HepG2 (cell line): ENCODE results near the gene PKDREJ. TPM values are rescaled to one million over a fixed set of nuclear protein-coding genes. Genes with fewer than 3 reads are reported as not detected.

ENCODE experiments used
- BORCS8-MEF2B ChIP-seq: sonication (generic); formaldehyde crosslinking; IDR thresholded peaks from 2 replicates; pipeline ENCODE4 v1.8.0; 2022; ENCODE audit warnings: mild to moderate bottlenecking, missing genetic modification reagents
- GFI1 ChIP-seq: sonication (generic); formaldehyde crosslinking; IDR thresholded peaks from 2 replicates; pipeline ENCODE4 v1.5.0; 2020; ENCODE audit warnings: missing genetic modification reagents, mild to moderate bottlenecking, borderline replicate concordance
- MAF1 ChIP-seq: sonication (generic); formaldehyde crosslinking; IDR thresholded peaks from 2 replicates; pipeline ENCODE4 v1.5.0; 2020; ENCODE audit warnings: missing genetic modification reagents, borderline replicate concordance
- NR2F6 ChIP-seq, 2 experiments: IDR thresholded peaks; 2 replicates each; pipeline ENCODE4 v1.6.1; 2016; ENCODE audit warnings: antibody characterized with exemption in 1 of 2, mild to moderate bottlenecking in 1 of 2
- PAX8 ChIP-seq: sonication (generic); formaldehyde crosslinking; IDR thresholded peaks from 2 replicates; pipeline ENCODE4 v1.8.0; 2022; ENCODE audit warnings: mild to moderate bottlenecking, missing genetic modification reagents, borderline replicate concordance
- REPIN1 ChIP-seq: sonication (generic); formaldehyde crosslinking; IDR thresholded peaks from 2 replicates; pipeline ENCODE4 v1.8.0; 2022; ENCODE audit warnings: missing genetic modification reagents, low read depth, mild to moderate bottlenecking, borderline replicate concordance
- SUZ12 ChIP-seq: fragments of 150-350 bp; IDR thresholded peaks from 2 replicates; pipeline ENCODE4 v1.6.1; 2014; ENCODE audit warnings: low read depth, low read length
- ZFY ChIP-seq: sonication (generic); formaldehyde crosslinking; IDR thresholded peaks from 2 replicates; pipeline ENCODE4 v1.4.0; 2020; ENCODE audit warnings: missing genetic modification reagents
- ZNF317 ChIP-seq: sonication (generic); formaldehyde crosslinking; IDR thresholded peaks from 2 replicates; pipeline ENCODE4 v1.5.0; 2020; ENCODE audit warnings: mild to moderate bottlenecking, missing genetic modification reagents
- ZNF607 ChIP-seq: sonication (generic); formaldehyde crosslinking; IDR thresholded peaks from 2 replicates; pipeline ENCODE4 v1.5.1; 2020; ENCODE audit warnings: missing genetic modification reagents, mild to moderate bottlenecking, borderline replicate concordance
- ZNF674 ChIP-seq: sonication (generic); formaldehyde crosslinking; IDR thresholded peaks from 2 replicates; pipeline ENCODE4 v1.5.0; 2020; ENCODE audit warnings: low read depth, mild to moderate bottlenecking, missing genetic modification reagents
- ZSCAN30 ChIP-seq: sonication (generic); formaldehyde crosslinking; IDR thresholded peaks from 2 replicates; pipeline ENCODE4 v1.5.0; 2020; ENCODE audit warnings: mild to moderate bottlenecking, missing genetic modification reagents
- polyA plus RNA-seq, 8 experiments: library from polyadenylated mRNA; depleted of rRNA in 3 of 8; stranded (reverse) in 7 of 8; unstranded in 1 of 8; fragments of >200 nt; fragmentation: Illumina TruSeq in 4 of 8; extraction: Trizol in 4 of 8; gene quantifications; 2 replicates each; pipeline versions ENCODE4 v1.2.1 to v1.2.3, GENCODE V29; 2011 to 2016; ENCODE audit warnings: low read depth in 4 of 8, missing spikeins in 1 of 8, mixed read lengths in 1 of 8; ENCODE audit not compliant: insufficient read depth in 1 of 8
- total RNA-seq, 5 experiments: library from RNA; depleted of rRNA; stranded (reverse); fragments of >200 nt; fragmentation: Illumina TruSeq; extraction: Trizol; gene quantifications; 2 replicates each; pipeline ENCODE4 v1.2.3, GENCODE V29; 2016; ENCODE audit warnings: low read depth in 1 of 5
- TF ChIP-seq, protein P1 (sequence below): sonication (generic); formaldehyde crosslinking; IDR thresholded peaks from 2 replicates; pipeline ENCODE4 v1.8.0; 2023; ENCODE audit warnings: mild to moderate bottlenecking, missing genetic modification reagents
- TF ChIP-seq, protein P2 (sequence below): sonication (generic); formaldehyde crosslinking; IDR thresholded peaks from 2 replicates; pipeline ENCODE4 v1.4.0; 2020; ENCODE audit warnings: missing genetic modification reagents
- TF ChIP-seq, protein P3 (sequence below): sonication (generic); formaldehyde crosslinking; IDR thresholded peaks from 2 replicates; pipeline ENCODE4 v1.9.0; 2022; ENCODE audit warnings: low read depth, missing genetic modification reagents
- TF ChIP-seq, protein P4 (sequence below): sonication (generic); formaldehyde crosslinking; IDR thresholded peaks from 2 replicates; pipeline ENCODE4 v1.5.1; 2020; ENCODE audit warnings: mild to moderate bottlenecking, missing genetic modification reagents, moderate library complexity

Gene PKDREJ
- total and polyA plus RNA-seq, 2 of the 13 experiments (the other 11 are each of a cell fraction or from before 2014, with no cell fraction given), result not detected

DNA sequence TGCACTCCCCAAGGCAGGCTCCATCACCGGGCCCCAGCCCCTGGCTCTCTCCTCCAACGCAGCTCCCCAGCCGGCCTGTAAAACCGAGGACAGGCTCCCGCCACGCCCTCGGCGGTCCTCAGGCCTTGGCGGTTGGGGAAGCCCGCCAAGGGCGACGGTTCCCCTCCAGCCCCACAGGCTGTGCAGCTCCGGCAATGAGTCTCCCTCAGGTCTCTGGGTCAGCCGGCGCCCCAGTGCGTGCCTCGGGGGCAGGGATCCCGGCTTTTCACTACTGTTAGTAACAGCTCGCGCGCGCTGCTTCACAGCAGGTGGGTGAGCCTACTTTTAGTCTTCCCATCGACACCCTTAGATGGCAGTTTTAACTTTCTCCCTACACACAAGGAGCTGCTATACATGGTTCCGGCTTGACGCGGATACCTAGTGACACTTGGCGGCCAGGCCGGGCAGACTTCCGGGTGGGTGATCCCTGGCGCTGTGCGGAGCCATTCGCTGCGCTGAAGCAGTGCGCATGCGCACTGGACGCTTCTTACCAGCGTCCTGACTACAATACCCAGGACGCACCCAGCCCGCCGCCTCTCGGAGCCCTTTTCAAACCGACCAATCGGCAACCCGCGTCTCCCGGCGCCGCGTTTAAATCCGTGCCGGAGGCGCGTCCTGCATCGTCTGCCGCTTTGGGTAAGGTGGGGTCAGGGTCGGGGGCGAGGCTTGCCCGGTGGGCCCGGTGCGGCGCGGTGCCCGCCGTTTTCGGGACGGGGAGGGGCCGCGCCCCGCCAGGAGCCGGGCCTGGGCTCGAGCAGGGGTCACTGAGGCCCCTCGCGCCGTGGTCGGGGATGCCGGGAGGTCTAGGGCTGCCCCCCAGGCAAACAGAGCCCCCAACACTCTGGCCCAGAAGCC, 33.4 kb upstream of the PKDREJ start, which contains the start of gene GTSE1 (continued):
- TF ChIP-seq ZNF317, result peak; percentile 52; the same call in 1 of the 2 replicates
- no peak for TF ChIP-seq ZNF674
- TF ChIP-seq, protein P1, sequence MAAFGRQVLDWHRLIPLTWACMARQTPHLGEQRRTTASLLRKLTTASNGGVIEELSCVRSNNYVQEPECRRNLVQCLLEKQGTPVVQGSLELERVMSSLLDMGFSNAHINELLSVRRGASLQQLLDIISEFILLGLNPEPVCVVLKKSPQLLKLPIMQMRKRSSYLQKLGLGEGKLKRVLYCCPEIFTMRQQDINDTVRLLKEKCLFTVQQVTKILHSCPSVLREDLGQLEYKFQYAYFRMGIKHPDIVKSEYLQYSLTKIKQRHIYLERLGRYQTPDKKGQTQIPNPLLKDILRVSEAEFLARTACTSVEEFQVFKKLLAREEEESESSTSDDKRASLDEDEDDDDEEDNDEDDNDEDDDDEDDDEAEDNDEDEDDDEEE (CRISPR knock-in tag), result peak; percentile 65; the same call in 1 of the 2 replicates
- TF ChIP-seq ZFY (CRISPR knock-in tag), result no peak; the same call in 1 of the 2 replicates
- TF ChIP-seq NR2F6 (IDR thresholded peaks at IDR 0.05), result no peak
- TF ChIP-seq NR2F6 (CRISPR knock-in tag; IDR thresholded peaks at IDR 0.05), result no peak
- TF ChIP-seq, protein P2, sequence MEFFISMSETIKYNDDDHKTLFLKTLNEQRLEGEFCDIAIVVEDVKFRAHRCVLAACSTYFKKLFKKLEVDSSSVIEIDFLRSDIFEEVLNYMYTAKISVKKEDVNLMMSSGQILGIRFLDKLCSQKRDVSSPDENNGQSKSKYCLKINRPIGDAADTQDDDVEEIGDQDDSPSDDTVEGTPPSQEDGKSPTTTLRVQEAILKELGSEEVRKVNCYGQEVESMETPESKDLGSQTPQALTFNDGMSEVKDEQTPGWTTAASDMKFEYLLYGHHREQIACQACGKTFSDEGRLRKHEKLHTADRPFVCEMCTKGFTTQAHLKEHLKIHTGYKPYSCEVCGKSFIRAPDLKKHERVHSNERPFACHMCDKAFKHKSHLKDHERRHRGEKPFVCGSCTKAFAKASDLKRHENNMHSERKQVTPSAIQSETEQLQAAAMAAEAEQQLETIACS (CRISPR knock-in tag), result no peak
- TF ChIP-seq PAX8 (CRISPR knock-in tag), result no peak
- TF ChIP-seq, protein P3, sequence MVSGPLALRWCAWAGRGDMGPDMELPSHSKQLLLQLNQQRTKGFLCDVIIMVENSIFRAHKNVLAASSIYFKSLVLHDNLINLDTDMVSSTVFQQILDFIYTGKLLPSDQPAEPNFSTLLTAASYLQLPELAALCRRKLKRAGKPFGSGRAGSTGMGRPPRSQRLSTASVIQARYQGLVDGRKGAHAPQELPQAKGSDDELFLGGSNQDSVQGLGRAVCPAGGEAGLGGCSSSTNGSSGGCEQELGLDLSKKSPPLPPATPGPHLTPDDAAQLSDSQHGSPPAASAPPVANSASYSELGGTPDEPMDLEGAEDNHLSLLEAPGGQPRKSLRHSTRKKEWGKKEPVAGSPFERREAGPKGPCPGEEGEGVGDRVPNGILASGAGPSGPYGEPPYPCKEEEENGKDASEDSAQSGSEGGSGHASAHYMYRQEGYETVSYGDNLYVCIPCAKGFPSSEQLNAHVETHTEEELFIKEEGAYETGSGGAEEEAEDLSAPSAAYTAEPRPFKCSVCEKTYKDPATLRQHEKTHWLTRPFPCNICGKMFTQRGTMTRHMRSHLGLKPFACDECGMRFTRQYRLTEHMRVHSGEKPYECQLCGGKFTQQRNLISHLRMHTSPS (CRISPR knock-in tag), result no peak
- no peak for TF ChIP-seq ZSCAN30 (CRISPR knock-in tag)
- TF ChIP-seq REPIN1, result peak; percentile 73; the same call in 1 of the 2 replicates
- peak; percentile 100 for TF ChIP-seq BORCS8-MEF2B (CRISPR knock-in tag)
- no peak; the same call in 1 of the 2 replicates for TF ChIP-seq ZNF607 (CRISPR knock-in tag)
- TF ChIP-seq GFI1, result no peak
- 0 out of 2 replicates have a peak, but pooled peaks have one; percentile 20 for TF ChIP-seq MAF1 (CRISPR knock-in tag)
- peak; percentile 46; the same call in 1 of the 2 replicates for TF ChIP-seq SUZ12
- TF ChIP-seq, protein P4, sequence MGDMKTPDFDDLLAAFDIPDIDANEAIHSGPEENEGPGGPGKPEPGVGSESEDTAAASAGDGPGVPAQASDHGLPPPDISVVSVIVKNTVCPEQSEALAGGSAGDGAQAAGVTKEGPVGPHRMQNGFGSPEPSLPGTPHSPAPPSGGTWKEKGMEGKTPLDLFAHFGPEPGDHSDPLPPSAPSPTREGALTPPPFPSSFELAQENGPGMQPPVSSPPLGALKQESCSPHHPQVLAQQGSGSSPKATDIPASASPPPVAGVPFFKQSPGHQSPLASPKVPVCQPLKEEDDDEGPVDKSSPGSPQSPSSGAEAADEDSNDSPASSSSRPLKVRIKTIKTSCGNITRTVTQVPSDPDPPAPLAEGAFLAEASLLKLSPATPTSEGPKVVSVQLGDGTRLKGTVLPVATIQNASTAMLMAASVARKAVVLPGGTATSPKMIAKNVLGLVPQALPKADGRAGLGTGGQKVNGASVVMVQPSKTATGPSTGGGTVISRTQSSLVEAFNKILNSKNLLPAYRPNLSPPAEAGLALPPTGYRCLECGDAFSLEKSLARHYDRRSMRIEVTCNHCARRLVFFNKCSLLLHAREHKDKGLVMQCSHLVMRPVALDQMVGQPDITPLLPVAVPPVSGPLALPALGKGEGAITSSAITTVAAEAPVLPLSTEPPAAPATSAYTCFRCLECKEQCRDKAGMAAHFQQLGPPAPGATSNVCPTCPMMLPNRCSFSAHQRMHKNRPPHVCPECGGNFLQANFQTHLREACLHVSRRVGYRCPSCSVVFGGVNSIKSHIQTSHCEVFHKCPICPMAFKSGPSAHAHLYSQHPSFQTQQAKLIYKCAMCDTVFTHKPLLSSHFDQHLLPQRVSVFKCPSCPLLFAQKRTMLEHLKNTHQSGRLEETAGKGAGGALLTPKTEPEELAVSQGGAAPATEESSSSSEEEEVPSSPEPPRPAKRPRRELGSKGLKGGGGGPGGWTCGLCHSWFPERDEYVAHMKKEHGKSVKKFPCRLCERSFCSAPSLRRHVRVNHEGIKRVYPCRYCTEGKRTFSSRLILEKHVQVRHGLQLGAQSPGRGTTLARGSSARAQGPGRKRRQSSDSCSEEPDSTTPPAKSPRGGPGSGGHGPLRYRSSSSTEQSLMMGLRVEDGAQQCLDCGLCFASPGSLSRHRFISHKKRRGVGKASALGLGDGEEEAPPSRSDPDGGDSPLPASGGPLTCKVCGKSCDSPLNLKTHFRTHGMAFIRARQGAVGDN (CRISPR knock-in tag), result peak; percentile 78
